ENCODE results near the gene ANKRD11.

ANKRD11 gene

GRCh38 chr16:89277641-89278341 is 212.6 kb downstream of the ANKRD11 start:
- Histone ChIP-seq H3K9ac (no peak overlapping the region), H2AFZ (no peak overlapping the region), H3K4me1 (no peaks in the 10 kb centered on the region), H3K27me3 (ENCODE audit: control insufficient read depth, insufficient read depth, low read length) (no peaks in the 10 kb centered on the region), H3K4me2 (ENCODE audit: low read length) (no peak overlapping the region), H3K9me3 (ENCODE audit: control insufficient read depth, low read length) (no peaks in the 10 kb centered on the region), H3K36me3 (ENCODE audit: control insufficient read depth, insufficient read depth, low read length) (no peaks in the 10 kb centered on the region), H3K4me3 (ENCODE audit: low read depth, low read length) (no peak overlapping the region), H3K79me2 (peaks cover 2% of the 10 kb centered on the region), H3K27ac (no peak overlapping the region)
- no peak for TF ChIP-seq CTCF (IDR thresholded peaks at IDR 0.05)

DNA sequence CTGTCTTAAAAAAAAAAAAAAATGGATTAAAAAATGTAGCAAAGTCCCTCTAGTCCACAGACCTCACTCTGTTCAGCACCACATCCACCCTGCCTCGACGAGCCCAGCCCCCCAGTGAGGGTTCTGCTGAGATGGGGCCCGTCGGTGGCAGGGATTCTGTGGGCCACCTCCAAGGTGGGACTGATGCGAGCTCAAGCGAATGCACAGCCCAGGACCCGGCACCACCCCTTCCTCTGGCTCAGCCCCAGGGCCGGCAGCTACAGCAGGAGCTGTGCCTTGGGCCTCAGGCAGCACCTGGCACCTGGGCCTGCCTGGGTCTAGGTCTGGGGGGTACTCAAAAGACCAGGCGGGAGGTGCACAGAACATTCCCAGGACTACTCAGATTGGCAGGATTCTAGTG is 213.3 kb downstream of the ANKRD11 start:
- H3K9ac ChIP-seq: no peak overlapping the region
- no peaks in the 10 kb centered on the region for H3K27me3 ChIP-seq (ENCODE audit: control insufficient read depth, insufficient read depth, low read length)
- H3K4me3 ChIP-seq (ENCODE audit: low read depth, low read length): no peak overlapping the region
- no peaks in the 10 kb centered on the region for H3K9me3 ChIP-seq (ENCODE audit: control insufficient read depth, low read length)
- H3K79me2 ChIP-seq: peaks cover 2% of the 10 kb centered on the region
- no peak for TF ChIP-seq CTCF (IDR thresholded peaks at IDR 0.05)
- no peak overlapping the region for H2AFZ ChIP-seq
- no peaks in the 10 kb centered on the region for H3K36me3 ChIP-seq (ENCODE audit: control insufficient read depth, insufficient read depth, low read length)
- no peak overlapping the region for H3K4me2 ChIP-seq (ENCODE audit: low read length)
- H3K4me1 ChIP-seq: no peaks in the 10 kb centered on the region
- no peak overlapping the region for H3K27ac ChIP-seq

GRCh38 chr16:89275837-89276720 is 214.3 kb downstream of the ANKRD11 start:
- no peak for TF ChIP-seq CTCF (IDR thresholded peaks at IDR 0.05)

GRCh38 chr16:89275284-89275584 is 215.1 kb downstream of the ANKRD11 start:
- H3K9ac ChIP-seq: no peak overlapping the region
- H3K27me3 ChIP-seq (ENCODE audit: control insufficient read depth, insufficient read depth, low read length): no peaks in the 10 kb centered on the region
- no peak overlapping the region for H3K4me3 ChIP-seq (ENCODE audit: low read depth, low read length)
- no peak overlapping the region for H2AFZ ChIP-seq
- H3K9me3 ChIP-seq (ENCODE audit: control insufficient read depth, low read length): no peaks in the 10 kb centered on the region
- H3K27ac ChIP-seq: no peak overlapping the region
- no peaks in the 10 kb centered on the region for H3K4me1 ChIP-seq
- no peaks in the 10 kb centered on the region for H3K36me3 ChIP-seq (ENCODE audit: control insufficient read depth, insufficient read depth, low read length)
- no peak for TF ChIP-seq CTCF (IDR thresholded peaks at IDR 0.05)
- peaks cover 2% of the 10 kb centered on the region for H3K79me2 ChIP-seq
- H3K4me2 ChIP-seq (ENCODE audit: low read length): no peak overlapping the region

More at GRCh38 chr16:89275837-89276720, 214.3 kb downstream of the ANKRD11 start:
- Histone ChIP-seq H3K9ac (no peak overlapping the region), H3K9me3 (ENCODE audit: control insufficient read depth, low read length) (no peaks in the 10 kb centered on the region), H3K4me3 (ENCODE audit: low read depth, low read length) (no peak overlapping the region), H3K4me2 (ENCODE audit: low read length) (no peak overlapping the region), H2AFZ (no peak overlapping the region), H3K27me3 (ENCODE audit: control insufficient read depth, insufficient read depth, low read length) (no peaks in the 10 kb centered on the region), H3K27ac (no peak overlapping the region), H3K79me2 (peaks cover 2% of the 10 kb centered on the region), H3K4me1 (no peaks in the 10 kb centered on the region), H3K36me3 (ENCODE audit: control insufficient read depth, insufficient read depth, low read length) (no peaks in the 10 kb centered on the region)

Measured in parathyroid adenoma (tissue), 2 donors.